ENCODE measurements around the gene GRIK2. TPM values are rescaled to one million over a fixed set of nuclear protein-coding genes. Genes with fewer than 3 reads are reported as not detected.

The GRIK2 gene
- total RNA-seq, 3 donors from 2014 or later (not counting 1 experiment from before 2014, with no cell fraction given) = not detected

- ATAC-seq = no peak
- Mint-ChIP-seq H3K27ac (no peak overlapping the region), H3K4me1 (no peaks in the 10 kb centered on the region), H3K9me3 (peaks cover 0 to 8% of the 10 kb centered on the region in 2 donors), H3K36me3 (no peaks in the 10 kb centered on the region), H3K4me3 (no peak overlapping the region), H3K27me3 (ENCODE audit: low read depth in 2 of 2) (no peaks in the 10 kb centered on the region)
- Histone ChIP-seq H3K4me1 (ENCODE audit: control insufficient read depth, insufficient read depth, low read length) (no peaks in the 10 kb centered on the region), H3K27me3 (ENCODE audit: control insufficient read depth, insufficient read depth, low read length) (no peaks in the 10 kb centered on the region), H3K9me3 (ENCODE audit: control insufficient read depth, insufficient read depth, low read length) (no peaks in the 10 kb centered on the region), H3K27ac (ENCODE audit: low read length) (no peak overlapping the region), H3K4me3 (ENCODE audit: low read length) (no peak overlapping the region), H3K36me3 (ENCODE audit: control insufficient read depth, insufficient read depth, low read length) (no peaks in the 10 kb centered on the region)
- no peak for TF ChIP-seq CTCF (IDR thresholded peaks at IDR 0.05)
- WGBS (ENCODE audit: insufficient coverage) = no CpG with 5 or more reads among the region's 1 CpG
- intact Hi-C loops (cut with micrococcal nuclease) = no loop called here
- DNase-seq = no peak
These were observed 109.3 kb downstream of the GRIK2 start for GRCh38 chr6:101502818-101503217.

GRCh38 chr6:101509536-101509935, 116.0 kb downstream of the GRIK2 start:
- Mint-ChIP-seq H3K9me3 (peaks cover 4 to 14% of the 10 kb centered on the region in 2 donors), H3K27me3 (ENCODE audit: low read depth in 2 of 2) (no peaks in the 10 kb centered on the region), H3K27ac (no peak overlapping the region), H3K4me3 (no peak overlapping the region), H3K4me1 (no peaks in the 10 kb centered on the region), H3K36me3 (no peaks in the 10 kb centered on the region)
- no peaks in the 10 kb centered on the region for H3K36me3 ChIP-seq (ENCODE audit: control insufficient read depth, insufficient read depth, low read length)
- no peak overlapping the region for H3K4me3 ChIP-seq (ENCODE audit: low read length)
- ATAC-seq (no peak), DNase-seq (no peak)
- no peaks in the 10 kb centered on the region for H3K4me1 ChIP-seq (ENCODE audit: control insufficient read depth, insufficient read depth, low read length)
- TF ChIP-seq CTCF (IDR thresholded peaks at IDR 0.05) = no peak
- H3K27me3 ChIP-seq (ENCODE audit: control insufficient read depth, insufficient read depth, low read length) = no peaks in the 10 kb centered on the region
- intact Hi-C loops (cut with micrococcal nuclease) = no loop called here
- no peaks in the 10 kb centered on the region for H3K9me3 ChIP-seq (ENCODE audit: control insufficient read depth, insufficient read depth, low read length)
- no peak overlapping the region for H3K27ac ChIP-seq (ENCODE audit: low read length)

GRCh38 chr6:101513181-101513580, 119.7 kb downstream of the GRIK2 start:
- no peak overlapping the region for H3K27ac ChIP-seq (ENCODE audit: low read length)
- H3K36me3 ChIP-seq (ENCODE audit: control insufficient read depth, insufficient read depth, low read length) = no peaks in the 10 kb centered on the region
- H3K4me3 ChIP-seq (ENCODE audit: low read length) = no peak overlapping the region
- no peaks in the 10 kb centered on the region for H3K27me3 ChIP-seq (ENCODE audit: control insufficient read depth, insufficient read depth, low read length)
- ATAC-seq (no peak), DNase-seq (no peak)
- 100% methylated on average over 1 of the region's 1 CpG for WGBS (ENCODE audit: insufficient coverage)
- no peaks in the 10 kb centered on the region for H3K36me3 Mint-ChIP-seq
- no peak overlapping the region for H3K27ac Mint-ChIP-seq
- H3K27me3 Mint-ChIP-seq (ENCODE audit: low read depth in 2 of 2) = no peaks in the 10 kb centered on the region
- no peaks in the 10 kb centered on the region for H3K9me3 ChIP-seq (ENCODE audit: control insufficient read depth, insufficient read depth, low read length)
- H3K9me3 Mint-ChIP-seq = peaks cover 4 to 15% of the 10 kb centered on the region in 2 donors
- intact Hi-C loops (cut with micrococcal nuclease) = no loop called here
- TF ChIP-seq CTCF (IDR thresholded peaks at IDR 0.05) = no peak
- H3K4me1 Mint-ChIP-seq = no peaks in the 10 kb centered on the region
- no peaks in the 10 kb centered on the region for H3K4me1 ChIP-seq (ENCODE audit: control insufficient read depth, insufficient read depth, low read length)
- no peak overlapping the region for H3K4me3 Mint-ChIP-seq

GRCh38 chr6:101516578-101516977, 123.1 kb downstream of the GRIK2 start:
- intact Hi-C loops (cut with micrococcal nuclease) = no loop called here
- H3K36me3 ChIP-seq (ENCODE audit: control insufficient read depth, insufficient read depth, low read length) = no peaks in the 10 kb centered on the region
- Mint-ChIP-seq H3K4me1 (no peaks in the 10 kb centered on the region), H3K27ac (no peak overlapping the region), H3K4me3 (no peak overlapping the region), H3K9me3 (peaks cover 2 to 12% of the 10 kb centered on the region in 2 donors), H3K36me3 (no peaks in the 10 kb centered on the region), H3K27me3 (ENCODE audit: low read depth in 2 of 2) (no peaks in the 10 kb centered on the region)
- ATAC-seq (no peak), DNase-seq (no peak)
- H3K27me3 ChIP-seq (ENCODE audit: control insufficient read depth, insufficient read depth, low read length) = no peaks in the 10 kb centered on the region
- H3K4me1 ChIP-seq (ENCODE audit: control insufficient read depth, insufficient read depth, low read length) = no peaks in the 10 kb centered on the region
- TF ChIP-seq CTCF (IDR thresholded peaks at IDR 0.05) = no peak
- H3K9me3 ChIP-seq (ENCODE audit: control insufficient read depth, insufficient read depth, low read length) = no peaks in the 10 kb centered on the region
- no peak overlapping the region for H3K4me3 ChIP-seq (ENCODE audit: low read length)
- H3K27ac ChIP-seq (ENCODE audit: low read length) = no peak overlapping the region

Measured in natural killer cell (primary cell).